Erythroblast (primary cell): Measurements from ENCODE around the gene TIGD6.

Source experiments
- DNase-seq, 2 experiments: peaks; one replicate each; lab custom pipeline; 2025; lab: John Stamatoyannopoulos, UW
- GATA1 ChIP-seq: IDR thresholded peaks from 2 replicates; pipeline ENCODE4 v1.6.1; 2011; ENCODE audit warnings: low read depth, mild to moderate bottlenecking, control low read depth, low read length, moderate library complexity
- POLR2A ChIP-seq: IDR thresholded peaks from 2 replicates; pipeline ENCODE4 v1.6.1; 2011; ENCODE audit warnings: mild to moderate bottlenecking, low read length

Gene TIGD6

DNA sequence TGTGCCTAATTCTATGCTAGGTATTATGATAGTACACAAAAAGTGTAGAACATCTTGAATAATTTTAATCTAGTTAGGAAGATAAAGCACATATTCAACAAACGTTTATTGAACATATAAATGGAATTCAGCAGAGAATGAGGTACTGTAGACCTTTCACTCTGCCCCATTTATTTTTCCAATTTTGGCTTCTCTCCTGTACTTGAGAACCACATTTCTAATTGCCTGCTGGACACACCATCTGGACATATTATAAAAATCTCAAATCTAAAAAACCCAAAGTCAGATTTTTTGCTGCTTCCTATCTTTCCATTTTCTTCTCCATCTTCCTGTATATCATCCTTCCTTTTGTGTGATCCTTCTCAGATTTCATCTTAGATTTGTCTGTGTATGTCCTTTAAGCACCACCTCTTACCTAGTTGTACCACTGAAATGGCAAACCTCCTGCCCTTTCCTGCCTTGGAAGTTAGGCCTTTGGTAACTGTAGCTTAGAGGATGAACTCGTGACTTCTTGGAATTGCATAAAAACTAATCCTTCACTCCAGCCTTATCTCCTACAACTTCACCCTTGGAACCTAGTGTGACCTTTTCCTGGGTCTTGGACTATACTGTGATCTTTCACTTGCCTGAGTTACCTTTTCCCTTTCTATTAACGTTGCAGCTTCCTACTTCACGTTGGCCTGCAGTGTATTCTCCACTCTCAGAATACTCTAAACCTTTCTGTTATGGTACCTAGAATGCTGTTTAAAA lies 31.1 kb downstream of the TIGD6 start:
- DNase-seq: no peak
- TF ChIP-seq GATA1 (no peak), POLR2A (no peak)

DNA sequence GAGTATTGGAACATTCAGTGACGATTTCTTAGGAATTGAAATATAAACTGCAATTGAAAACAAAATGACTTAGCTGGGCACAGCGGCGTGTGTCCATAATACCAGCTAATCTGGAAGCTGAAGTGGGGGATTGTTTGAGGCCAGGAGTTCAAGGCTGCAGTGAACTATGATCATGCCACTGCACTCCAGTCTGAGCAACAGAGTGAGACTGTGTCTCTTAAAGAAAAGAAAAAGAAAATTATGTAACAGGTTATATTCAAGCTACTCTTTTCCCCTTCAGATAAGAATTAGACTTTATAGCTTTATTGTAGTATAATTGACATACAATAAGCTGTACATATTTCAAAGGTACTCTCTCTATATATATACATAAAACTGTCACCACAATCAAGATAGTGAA lies 33.5 kb downstream of the TIGD6 start:
- TF ChIP-seq GATA1 (no peak), POLR2A (no peak)

DNA sequence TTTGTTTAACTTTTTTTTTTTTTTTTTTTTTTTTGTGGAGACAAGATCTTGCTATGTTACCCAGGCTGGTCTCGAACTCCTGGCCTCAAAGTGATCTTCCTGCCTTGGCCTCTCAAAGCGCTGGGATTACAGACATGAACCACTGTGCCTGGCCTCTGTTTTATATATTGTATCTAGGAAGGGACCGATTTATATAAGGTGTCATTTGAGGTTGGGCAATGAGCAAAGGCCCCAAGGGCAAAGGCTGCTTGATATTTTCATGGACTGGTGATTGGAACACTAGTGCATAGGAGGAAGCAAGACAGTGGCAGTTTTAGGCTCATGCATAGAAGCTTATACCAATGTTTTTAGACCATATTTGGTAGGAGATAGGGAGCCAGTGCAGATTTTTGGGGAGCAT lies 36.7 kb downstream of the TIGD6 start:
- TF ChIP-seq POLR2A: no peak
- no peak for DNase-seq

More for the DNA sequence above, 33.5 kb downstream of the TIGD6 start:
- DNase-seq: no peak

DNA sequence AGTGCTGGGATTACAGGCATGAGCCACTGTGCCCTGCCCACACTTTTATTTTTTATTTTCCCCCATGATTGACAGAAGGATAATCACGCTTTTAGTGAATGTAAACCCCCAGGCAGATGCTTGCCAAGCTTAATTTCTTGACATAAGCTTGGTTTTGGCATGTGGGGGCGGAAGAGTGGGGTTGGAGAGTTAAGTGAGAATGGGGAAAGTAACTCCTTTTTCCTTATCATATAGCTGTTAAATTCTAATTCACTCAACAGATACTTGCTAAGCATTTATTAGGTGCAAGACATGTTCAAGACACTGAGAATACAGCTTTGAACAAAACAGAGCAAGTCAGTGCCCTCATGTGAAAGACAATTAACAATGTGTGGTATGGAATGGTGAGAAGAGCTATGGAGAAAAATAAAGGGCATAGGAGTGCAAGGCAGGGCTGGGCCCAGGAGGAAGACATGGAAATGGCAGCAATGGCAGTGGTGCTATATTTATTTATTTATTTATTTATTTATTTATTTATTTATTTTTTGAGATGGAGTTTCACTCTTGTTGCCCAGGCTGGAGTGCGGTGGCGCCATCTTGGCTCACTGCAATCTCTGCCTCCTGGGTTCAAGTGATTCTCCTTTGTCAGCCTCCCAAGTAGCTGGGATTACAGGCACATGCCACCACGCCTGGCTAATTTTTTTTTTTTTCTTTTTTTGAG lies 37.7 kb downstream of the TIGD6 start:
- no peak for DNase-seq
- TF ChIP-seq POLR2A (no peak), GATA1 (no peak)

DNA sequence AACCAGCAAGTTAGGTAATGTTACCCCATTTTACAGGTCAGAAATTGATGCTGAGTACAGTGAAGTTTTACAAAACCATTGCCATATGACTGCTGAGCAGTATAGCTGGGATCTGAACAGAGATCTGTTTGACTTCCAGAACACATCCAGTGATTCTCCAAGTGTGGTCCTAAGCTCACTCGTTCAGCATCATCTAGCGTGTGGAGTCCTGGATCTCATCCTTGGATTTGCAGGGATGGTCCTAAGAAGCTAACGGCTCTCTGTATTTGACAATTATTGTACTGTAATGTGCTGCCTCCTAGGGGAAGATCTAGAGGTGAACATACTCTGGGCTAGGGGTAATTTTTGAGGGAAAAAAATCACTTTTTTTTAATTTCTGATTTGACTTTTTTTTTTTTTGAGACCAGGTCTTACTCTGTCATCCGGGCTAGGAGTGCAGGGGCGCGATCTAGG lies 38.5 kb downstream of the TIGD6 start:
- TF ChIP-seq POLR2A (peak; percentile 73), GATA1 (no peak)
- peak; percentile 49 to 66 for DNase-seq

DNA sequence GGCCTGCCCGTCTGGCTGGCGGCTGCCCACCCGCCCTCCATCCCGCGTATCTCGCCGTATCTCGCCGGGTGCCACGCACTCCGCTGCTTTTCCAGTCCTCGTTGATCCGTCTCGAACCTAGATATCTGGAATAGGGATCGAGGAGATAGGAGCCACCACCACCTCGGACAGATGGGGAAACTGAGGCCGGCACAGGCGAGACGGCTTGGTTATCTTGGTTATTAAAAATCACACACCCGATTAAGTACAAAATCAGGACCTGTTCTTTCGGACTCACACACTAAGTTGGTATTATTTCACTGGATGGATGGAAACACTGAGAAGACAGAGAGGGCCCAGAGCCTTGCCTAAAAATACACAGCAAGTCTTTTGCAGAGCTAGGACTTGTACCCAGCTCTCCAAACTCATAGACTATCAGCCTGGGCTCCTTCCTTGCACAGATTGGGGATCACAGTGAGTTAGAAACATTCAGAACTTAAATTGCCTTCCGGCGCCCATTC lies 39.2 kb downstream of the TIGD6 start:
- TF ChIP-seq GATA1: no peak
- no peak for TF ChIP-seq POLR2A
- no peak for DNase-seq

DNA sequence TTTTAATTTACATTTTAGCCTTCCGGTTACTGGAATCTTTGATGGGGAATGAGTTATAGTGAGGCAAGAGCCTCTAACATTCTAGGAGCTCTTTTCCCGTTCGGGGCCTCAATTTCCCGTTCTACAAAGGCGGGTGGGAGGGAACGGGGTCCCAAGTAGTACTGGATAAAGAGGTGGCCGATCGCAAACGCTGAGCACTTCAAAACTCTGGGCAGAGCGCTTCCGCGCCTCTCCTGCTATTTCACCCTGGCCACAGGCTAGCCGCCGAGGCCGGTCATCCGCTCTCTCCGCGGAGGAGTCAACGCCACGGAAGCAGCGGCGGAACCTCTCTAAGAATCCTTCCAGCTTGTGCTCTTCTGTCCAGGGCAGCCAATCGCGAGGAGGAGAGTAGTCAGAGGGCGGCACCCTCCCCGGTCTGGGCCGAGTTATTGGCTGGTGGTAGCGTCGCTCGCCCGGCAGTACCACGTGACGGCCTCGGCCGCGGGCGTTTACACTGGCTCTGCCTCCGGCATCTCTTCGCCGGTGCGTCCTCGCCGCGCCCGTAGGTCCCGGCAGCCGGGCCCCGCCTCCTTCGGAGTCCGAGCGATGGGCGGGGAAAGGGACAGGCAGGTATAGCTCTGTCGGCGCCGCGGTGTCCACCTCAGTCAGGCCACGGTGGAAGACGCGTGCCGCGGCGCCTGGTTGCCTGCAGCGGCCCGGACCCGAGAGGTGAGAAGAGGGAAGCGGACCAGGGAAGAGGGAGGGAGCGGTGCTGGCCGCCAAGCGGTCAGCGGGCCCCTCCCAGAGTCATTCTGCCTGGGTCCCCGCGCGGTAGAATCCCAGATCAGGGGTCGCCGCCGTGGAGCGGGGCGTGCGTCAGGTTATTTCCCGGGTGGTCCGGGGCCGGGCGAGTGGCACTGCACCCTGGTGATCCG lies 39.9 kb downstream of the TIGD6 start, which contains the start of gene SLC26A2:
SLC26A2 (plus strand) TSS at position 487 of the 914 bp plus-strand sequence. CDS start 16,895 bp downstream, outside the sequence.
- peak; percentile 98 for DNase-seq
- TF ChIP-seq POLR2A (peak; percentile 97), GATA1 (no peak)

DNA sequence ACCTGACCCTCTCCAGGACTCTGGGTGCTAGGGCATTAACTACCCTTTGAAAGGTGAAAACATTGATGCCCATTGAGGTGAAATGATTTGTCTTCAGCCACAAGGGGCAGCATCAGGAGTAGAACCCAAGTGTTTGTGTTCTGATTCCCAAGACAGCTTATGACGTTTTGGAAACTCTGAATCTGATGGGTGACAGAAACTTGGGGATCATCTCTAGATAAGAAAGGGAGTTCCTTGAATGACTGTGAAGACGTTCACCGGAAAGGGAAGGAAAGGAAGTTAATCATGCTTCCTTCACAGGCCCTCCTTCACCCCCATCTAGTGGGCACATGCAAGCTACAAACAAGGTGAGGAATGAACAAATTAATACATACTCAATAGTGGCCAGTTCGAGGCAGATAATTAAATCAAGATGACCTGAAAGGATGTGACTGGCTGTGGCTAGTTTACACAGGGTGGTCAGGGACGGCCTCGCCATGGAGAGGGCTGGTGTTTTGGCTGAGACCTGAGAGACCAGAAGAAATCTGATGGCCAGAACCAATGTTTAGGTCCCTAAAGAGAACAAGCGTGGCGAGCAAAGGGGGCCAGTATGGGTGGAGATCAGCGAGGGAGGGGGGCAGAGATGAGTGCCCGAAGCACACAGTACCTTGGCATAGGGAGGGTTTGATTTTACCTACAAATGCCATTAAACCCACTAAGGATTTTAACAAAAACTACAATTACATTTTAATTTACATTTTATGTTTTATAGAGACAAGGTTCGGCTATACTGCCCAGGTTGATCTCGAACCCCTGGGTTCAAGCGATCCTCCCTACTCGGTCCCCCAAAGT lies 40.8 kb downstream of the TIGD6 start:
- DNase-seq: peak; percentile 84 to 85
- no peak for TF ChIP-seq POLR2A
- peak; percentile 8 for TF ChIP-seq GATA1

DNA sequence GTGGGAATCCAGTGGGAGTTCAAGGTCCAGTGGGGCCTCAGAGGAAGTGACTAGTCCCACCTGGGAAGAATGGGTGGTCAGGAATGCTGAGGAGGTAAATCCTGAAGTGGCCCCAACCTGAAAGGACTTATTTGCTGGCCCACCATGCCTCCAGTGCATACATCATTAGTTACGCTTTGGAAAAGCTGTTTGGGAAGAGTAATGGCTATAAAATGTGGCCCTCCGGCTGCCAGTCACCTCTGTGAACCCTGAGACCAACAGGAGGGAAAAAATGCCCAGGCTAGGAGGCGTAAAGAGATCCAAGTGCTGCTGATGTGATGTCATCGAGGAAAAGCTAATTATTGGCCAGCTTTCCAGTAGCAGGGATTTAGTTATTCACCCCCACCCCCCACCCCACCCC lies 42.6 kb downstream of the TIGD6 start:
- no peak for TF ChIP-seq GATA1
- no peak for TF ChIP-seq POLR2A
- DNase-seq: no peak

DNA sequence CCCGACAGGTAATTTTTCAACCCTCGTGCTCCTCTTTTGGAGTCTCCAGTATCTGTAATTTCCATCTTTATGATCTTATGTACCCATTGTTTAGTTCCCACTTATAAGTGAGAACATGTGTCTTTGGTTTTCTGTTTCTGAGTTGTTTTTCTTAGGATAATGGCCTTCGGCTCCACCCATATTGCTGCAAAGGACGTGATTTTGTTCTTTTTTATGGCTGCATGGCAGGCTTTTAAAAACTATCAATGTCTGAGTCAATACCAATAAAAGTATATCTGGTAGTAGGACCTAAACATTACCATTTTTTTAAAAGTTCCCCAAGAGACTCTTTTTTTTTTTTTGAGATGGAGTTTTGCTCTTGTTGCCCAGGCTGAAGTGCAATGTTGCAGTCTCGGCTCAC lies 43.8 kb downstream of the TIGD6 start:
- TF ChIP-seq GATA1 (no peak), POLR2A (no peak)
- DNase-seq: no peak

DNA sequence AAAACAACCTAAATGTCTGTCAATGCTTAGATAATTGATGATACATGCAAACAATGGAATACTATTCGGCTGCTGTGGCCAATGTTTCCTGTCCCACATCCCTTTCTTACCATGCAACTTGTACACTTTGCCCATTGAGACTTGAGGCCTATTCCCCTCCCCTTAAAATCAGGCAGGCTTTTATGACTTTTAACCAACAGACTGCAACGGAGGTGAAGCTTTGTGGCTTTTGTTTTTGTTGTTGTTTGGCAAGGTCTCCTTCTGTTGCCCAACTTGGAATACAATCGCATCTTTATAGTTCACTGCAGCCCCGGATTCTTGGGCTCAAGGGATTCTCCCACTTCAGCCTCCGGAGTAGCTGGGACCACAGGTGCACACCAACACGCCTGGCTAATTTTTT lies 45.7 kb downstream of the TIGD6 start:
- DNase-seq: no peak
- TF ChIP-seq POLR2A (no peak), GATA1 (no peak)

DNA sequence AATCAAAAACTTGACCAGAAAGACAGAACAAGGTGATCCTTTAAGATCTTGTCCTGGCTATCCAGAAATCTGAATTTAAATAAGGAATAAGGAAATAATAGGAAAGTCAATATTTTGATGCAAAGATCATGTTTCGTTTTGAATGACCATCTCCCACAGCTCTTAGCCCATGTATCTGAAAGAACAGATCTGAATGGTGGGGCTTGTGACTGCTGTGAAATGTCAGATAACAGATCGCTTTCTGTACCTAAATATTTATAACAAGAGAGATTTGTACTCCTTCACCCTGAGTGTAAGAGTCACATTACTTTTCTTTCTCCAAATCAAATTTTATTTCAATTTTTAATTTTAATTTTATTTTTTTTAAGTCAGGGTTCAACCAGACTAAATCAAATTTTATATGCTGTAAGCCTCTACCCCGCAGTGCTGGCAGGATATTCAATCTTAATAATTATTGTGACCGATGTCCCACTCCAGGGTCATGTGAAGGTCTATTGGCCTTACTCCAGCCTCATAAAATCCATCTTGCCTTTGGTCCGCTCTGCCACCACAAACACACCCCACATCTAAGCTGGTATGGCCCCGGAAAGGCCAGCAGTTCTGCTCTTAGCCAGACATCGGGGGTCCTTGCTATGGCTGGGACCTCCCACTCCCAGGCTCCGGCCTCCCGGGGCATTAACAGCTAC lies 46.9 kb downstream of the TIGD6 start:
- TF ChIP-seq GATA1: no peak
- TF ChIP-seq POLR2A: no peak
- DNase-seq: peak; percentile 38 to 75
